Activated CD8-positive, alpha-beta memory T cell treated with anti-CD3 and anti-CD28 coated beads for 24 hours (primary cell): ENCODE data around the gene SP8.
"Not testable (repeated sequence)": the region's sequence is repeated elsewhere in the genome, so short reads cannot be mapped to it uniquely, and the experiment has no call there.

Source experiments
- DNase-seq: peaks from one replicate; pipeline ENCODE4 v3.0.0-alpha.2; 2020

Gene SP8

DNA sequence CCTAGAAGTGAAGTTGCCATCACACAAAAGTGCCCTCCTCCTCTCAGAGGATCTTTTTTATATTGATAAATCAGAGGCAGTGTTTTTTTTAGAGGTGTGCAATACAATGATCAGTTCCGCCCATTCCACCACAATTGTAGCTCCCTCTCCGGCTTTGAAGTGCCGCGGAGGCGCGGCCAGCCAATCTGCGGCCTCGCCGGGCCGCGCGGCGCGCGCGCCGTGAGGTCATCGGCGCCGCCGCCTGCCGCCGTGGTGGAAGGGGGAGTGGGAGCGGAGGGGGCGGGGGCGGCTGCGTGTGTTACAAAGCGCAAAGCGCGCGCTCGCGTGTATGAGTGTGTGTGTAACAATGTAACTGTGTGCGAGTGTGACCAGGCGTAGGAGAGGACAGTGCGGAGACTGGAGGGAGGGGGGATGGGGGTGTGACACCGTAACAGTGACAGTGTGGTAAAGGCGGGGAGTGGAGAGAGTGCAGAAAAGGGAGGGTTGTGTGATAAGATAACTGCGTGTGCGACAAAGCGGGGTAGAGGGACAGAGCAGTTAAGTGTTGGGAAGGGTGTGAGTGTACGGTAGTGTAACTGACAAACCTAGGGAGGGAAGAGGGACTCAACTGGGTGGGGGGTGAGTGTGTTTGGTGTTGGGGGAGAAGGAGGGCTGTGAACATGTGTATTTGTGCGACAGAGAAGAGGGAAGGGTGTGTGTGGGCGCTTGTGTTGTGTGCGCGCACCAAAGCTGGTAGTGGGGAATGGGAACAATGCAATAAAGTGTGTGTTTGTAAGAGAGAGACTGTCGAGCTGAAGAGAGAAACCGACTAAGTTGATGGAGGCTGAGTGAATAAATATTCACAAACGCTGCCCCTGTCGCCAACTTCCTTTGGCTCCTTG is at the start of gene SP8:
Gene SP8 (minus strand): TSS at position 108 of the 881 bp plus-strand sequence. CDS start 88 bp downstream, at position 20.
- no peak for DNase-seq

DNA sequence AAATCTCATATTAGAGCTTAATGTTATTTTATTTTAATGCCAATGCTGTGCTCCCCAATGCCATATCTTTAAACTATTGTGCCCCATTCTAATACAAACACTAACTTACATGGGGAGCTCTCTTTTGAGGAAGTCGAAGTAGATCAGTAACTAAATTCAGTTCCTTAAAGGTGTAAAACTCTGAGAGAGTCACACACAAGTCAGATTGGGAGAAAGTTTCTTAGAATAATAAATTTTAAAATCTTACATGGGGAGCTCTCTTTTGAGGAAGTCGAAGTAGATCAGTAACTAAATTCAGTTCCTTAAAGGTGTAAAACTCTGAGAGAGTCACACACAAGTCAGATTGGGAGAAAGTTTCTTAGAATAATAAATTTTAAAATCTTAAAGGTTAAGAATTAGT is 49.7 kb upstream of the SP8 start:
- DNase-seq: not testable (repeated sequence)

- DNase-seq: no peak
These were observed 48.5 kb upstream of the SP8 start for GRCh38 chr7:20835111-20835750.

DNA sequence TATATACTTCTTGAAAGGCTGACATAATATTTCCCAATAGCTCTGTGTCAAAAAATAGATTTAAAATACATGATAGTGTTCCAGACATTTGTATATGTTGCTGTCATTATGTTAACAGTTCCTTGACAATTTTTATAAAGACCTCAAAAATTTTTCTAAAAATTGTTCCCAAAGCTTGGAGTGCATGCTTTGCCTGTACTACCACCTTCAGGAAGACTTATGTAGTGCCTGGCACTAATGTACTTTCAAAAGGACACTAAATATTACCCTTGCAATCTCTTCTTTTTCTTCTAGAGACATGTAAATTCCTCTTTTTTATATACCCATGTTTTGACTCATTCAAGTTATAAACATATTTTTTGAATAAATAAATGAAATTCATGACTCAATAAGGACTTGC is 48.0 kb upstream of the SP8 start:
- no peak for DNase-seq

DNA sequence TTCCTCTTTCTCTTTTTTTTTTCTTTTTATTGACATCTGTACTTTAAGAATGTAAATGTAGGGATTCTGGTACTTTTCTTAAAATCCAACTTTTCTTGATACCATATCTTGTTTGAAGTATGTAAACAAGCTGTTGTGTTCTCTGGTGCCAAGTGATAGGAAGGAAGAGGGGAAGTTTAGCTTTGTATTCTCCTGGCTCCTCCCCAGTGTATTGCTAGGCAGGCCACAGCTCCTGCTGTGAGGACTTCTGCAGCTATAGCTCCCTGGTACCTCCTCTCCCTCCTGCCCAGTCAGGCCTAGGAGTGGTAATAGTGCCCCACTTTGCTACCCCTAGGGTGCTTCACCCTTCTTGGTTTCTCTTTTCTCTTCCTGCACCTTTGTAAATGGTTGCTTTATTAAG is 45.3 kb upstream of the SP8 start:
- no peak for DNase-seq

DNA sequence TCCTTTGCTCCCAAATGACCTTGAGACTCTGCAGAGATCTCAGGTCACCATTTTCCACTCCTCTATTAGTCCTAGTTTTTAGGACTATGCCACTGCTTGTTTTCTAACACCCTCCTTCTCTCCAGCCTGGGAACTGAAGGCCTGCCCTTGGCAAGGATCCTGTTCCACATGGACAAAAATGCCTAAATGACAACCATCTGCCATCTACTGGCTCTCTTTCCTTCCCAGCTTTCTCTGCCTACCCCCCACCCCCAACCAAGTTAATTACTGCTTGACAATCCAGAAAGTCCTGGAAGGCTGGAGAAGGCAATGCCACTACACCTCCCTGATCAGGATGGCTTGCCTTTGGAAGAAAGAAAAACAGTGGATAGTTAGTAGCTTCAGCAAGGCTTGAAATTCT is 44.8 kb upstream of the SP8 start:
- DNase-seq: no peak

- DNase-seq: no peak
These were observed 42.3 kb upstream of the SP8 start for GRCh38 chr7:20828947-20829346.

- no peak for DNase-seq
These were observed 40.5 kb upstream of the SP8 start for GRCh38 chr7:20827172-20827571.

- DNase-seq: no peak
These were observed 39.6 kb upstream of the SP8 start for GRCh38 chr7:20826243-20826642.

- no peak for DNase-seq
These were observed 38.9 kb upstream of the SP8 start for GRCh38 chr7:20825555-20825954.

DNA sequence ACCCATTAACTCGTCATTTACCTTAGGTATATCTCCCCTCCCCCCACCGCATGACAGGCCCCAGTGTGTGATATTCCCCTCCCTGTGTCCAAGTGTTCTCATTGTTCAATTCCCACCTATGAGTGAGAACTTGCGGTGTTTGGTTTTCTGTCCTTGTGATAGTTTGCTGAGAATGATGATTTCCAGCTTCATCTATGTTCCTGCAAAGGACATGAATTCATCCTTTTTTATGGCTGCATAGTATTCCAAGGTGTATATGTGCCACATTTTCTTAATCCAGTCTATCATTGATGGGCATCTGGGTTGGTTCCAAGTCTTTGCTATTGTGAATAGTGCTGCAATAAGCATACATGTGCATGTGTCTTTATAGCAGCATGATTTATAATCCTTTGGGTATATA is 34.7 kb upstream of the SP8 start:
- not testable (repeated sequence) for DNase-seq

DNA sequence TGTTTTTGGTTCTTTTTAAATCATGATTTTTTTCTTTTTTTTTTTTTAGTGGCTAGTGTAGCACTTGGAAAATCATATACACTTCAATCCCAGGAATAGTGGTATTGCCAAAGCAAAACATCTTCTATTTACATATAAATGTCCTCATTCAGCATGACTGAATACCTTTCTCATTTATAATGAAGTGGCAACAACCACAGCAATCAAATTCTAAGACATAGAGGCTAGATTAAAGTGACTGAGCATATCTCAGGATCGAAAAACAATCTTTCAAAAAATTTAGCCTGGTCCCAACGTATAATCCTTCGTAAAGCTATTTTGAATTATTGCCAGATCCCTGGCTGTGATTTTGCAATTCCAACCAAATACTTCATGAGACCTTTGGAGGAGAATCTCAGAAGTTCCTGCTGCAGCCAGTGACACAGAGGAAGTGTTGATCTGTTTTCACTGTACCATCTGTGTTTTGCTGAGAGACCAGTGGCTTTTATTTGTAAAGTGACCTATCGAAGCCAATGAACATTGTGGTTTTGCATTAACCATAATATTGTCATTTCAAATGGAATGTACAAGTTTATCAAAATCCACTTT is 29.8 kb upstream of the SP8 start:
- no peak for DNase-seq

DNA sequence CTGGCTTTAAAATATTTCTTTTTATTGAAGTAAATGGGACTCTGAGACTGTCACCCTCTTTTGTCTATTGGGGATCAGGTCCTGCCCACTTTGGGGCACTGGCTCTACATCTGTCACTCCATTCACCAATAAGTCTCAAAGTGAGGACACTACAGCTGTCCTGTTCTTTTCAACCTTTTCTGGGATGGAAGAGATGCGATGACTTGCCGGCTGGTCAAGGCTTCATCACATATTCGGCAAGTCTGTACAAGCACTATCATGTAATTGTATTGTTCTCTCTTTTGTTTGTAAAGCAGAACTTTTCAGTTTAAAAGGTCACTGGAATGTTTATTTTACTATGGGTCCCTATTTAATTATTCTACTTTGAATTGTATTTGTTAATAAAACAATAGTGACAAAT is 17.7 kb upstream of the SP8 start:
- DNase-seq: no peak

DNA sequence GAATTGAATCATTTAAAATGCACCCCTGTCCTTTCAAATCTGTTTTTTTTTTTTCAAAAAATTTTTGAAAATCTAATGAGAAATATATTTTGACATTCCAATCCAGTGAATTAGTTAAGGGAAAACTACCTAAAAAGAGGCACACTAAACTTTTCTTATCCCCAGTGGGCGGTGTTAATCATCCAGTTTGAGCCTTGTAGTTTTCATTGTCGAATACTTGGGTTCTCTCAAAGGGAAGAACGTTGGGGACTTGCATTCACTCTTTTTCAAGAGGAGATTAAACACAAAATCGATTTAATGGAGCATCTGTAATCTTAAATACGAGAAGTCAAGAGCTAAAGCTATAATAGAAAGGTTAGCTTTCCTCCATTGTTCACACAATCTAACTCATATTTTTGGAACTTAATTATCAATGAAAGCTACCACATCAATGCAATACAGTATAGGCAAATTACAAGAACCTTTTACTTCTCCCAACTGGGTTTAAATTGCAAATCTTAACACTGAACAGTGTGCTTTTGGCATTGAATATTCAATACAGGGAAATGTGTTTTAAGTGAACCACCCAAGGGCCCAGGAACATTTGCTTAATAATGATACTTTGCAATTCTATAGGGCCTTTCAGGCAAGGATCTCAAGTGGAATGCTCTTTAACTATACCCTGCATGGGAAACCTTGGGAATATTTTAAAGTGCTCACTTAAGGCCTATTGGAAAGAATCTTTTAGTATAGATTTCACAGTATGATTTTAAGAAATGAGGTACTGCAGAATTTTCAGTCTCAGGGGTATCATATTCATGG is 13.1 kb upstream of the SP8 start:
- no peak for DNase-seq

GRCh38 chr7:20798694-20799121 is 12.0 kb upstream of the SP8 start:
- no peak for DNase-seq

DNA sequence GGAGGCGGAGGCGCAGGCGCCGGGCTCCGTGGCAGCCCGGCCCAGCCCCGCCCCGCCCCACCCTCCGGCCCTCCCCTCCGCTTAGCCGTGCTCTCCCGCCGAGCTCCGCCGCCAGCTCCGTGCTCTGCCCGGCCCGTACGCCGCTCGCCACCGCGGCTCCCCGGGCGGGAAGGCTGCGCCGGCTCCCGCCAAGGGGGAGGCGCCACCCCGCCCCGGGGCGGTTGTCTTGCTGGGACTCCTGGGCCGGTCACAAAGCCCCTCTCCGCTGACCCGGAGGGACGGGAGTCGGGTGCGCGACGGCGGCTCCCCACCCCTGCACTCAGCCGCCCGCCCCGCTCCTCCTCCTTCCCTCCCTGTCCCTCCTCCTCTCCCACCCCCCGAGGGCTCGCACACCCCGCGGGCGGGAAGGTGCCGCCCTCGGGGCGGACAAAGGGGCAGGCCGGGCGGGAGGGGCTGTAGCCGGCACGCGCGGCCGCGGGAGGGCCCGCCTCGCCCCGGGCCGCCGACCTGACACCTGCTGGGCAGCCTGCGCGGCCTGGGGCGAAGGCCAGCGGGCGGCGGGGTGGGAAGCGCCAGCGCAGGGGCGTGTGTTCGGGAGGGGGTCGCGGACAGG is 11.5 kb upstream of the SP8 start:
- DNase-seq: peak; percentile 66

- peak; percentile 65 for DNase-seq
These were observed 10.9 kb upstream of the SP8 start for GRCh38 chr7:20797462-20798080.

GRCh38 chr7:20797042-20797461 is 10.4 kb upstream of the SP8 start:
- DNase-seq: no peak

- DNase-seq: no peak
These were observed 9.8 kb upstream of the SP8 start for GRCh38 chr7:20796500-20796899.

DNA sequence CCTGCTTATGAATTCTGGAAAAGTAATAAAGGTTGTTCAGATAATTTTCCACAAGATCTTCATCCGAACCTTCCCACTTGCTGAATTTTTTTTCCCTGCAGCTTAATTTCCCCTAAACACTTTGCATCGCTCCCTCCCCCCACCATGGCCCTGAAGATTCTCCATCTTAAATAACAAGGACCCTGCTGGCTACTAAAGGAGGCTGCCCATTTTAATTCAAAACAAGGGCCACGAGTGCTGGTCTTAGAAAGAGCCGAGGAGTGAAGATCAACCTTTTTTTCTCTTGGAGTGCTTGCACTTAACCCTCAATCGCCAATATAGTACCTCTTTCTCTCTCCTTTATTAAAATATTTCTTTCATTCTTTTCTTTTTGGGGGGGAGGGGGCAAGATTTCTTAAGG is 9.2 kb upstream of the SP8 start:
- no peak for DNase-seq

GRCh38 chr7:20795361-20795760 is 8.7 kb upstream of the SP8 start:
- no peak for DNase-seq

- DNase-seq: no peak
These were observed 8.0 kb upstream of the SP8 start for GRCh38 chr7:20794676-20795075.
